Panc1 (cell line): ENCODE results near the gene RALGPS1. TPM values are rescaled to one million over a fixed set of nuclear protein-coding genes. Genes with fewer than 3 reads are reported as not detected.

Experiments used
- ATAC-seq: fragments of 200-7000 bp; cut with Tn5 transposase; 2 replicates; pipeline ENCODE4 v1.9.1; 2020; ENCODE audit warnings: mild to moderate bottlenecking, moderate library complexity
- BruUV-seq: library from RNA; stranded (reverse); fragments of 400-500 nt; replicated peaks from 2 replicates; lab custom pipeline; 2021; lab: Mats Ljungman, UMichigan
- CTCF ChIA-PET: fragments of 300-600 bp; sonication (Branson Sonifier 250); formaldehyde crosslinking; loops from one replicate; lab custom pipeline; 2022; ENCODE audit warnings: antibody characterized with exemption; lab: Charles Lee
- POLR2A ChIA-PET: fragments of 300-600 bp; sonication (Branson Sonifier 250); formaldehyde crosslinking; loops from one replicate; lab custom pipeline; 2022; ENCODE audit warnings: antibody characterized with exemption; lab: Charles Lee
- DNase-seq: peaks from one replicate; pipeline ENCODE4 v3.0.0-alpha.2; 2010; ENCODE audit warnings: low read depth, low spot score
- H3K27ac ChIP-seq: 2 replicates; pipeline ENCODE4 v1.5.1; 2011; ENCODE audit warnings: mild to moderate bottlenecking, low read length, inconsistent platforms
- H3K27me3 ChIP-seq: fragments of 200-500 bp; sonication (Bioruptor generic); 2 replicates; pipeline ENCODE4 v1.6.0; 2014; ENCODE audit warnings: low read length, inconsistent platforms; ENCODE audit not compliant: control insufficient read depth, insufficient read depth
- H3K36me3 ChIP-seq: fragments of 200-500 bp; sonication (Bioruptor generic); 2 replicates; pipeline ENCODE4 v1.5.1; 2014; ENCODE audit warnings: inconsistent platforms, mild to moderate bottlenecking, low read length, moderate library complexity; ENCODE audit not compliant: control insufficient read depth, insufficient read depth
- H3K4me1 ChIP-seq: 2 replicates; pipeline ENCODE4 v1.5.1; 2011; ENCODE audit warnings: inconsistent platforms, mild to moderate bottlenecking, low read length, moderate library complexity; ENCODE audit not compliant: control insufficient read depth, insufficient read depth
- H3K4me3 ChIP-seq, 2 experiments: 2 replicates each; pipeline ENCODE4 v1.5.1; 2011 to 2012; ENCODE audit warnings: low read depth in 2 of 2, low read length in 2 of 2, mild to moderate bottlenecking in 2 of 2, inconsistent platforms in 1 of 2, moderate library complexity in 1 of 2
- H3K9me3 ChIP-seq: fragments of 200-500 bp; sonication (Bioruptor generic); 2 replicates; pipeline ENCODE4 v1.5.1; 2014; ENCODE audit warnings: low read depth, mild to moderate bottlenecking, inconsistent platforms, low read length, moderate library complexity; ENCODE audit not compliant: control insufficient read depth, insufficient read depth
- CTCF ChIP-seq: fragments of 450-650 bp; IDR thresholded peaks from 2 replicates; pipeline ENCODE4 v1.5.1; 2017; ENCODE audit warnings: mild to moderate bottlenecking
- POLR2AphosphoS5 ChIP-seq: IDR thresholded peaks from 2 replicates; pipeline ENCODE4 v1.6.1; 2012; ENCODE audit warnings: mild to moderate bottlenecking, low read depth, low read length, moderate library complexity
- REST ChIP-seq, 2 experiments: IDR thresholded peaks; 2 replicates each; pipeline ENCODE4 v1.6.1; 2011 to 2012; ENCODE audit warnings: low read depth in 2 of 2, control low read depth in 1 of 2, low read length in 1 of 2, mild to moderate bottlenecking in 1 of 2, moderate library complexity in 1 of 2; ENCODE audit not compliant: insufficient read depth in 1 of 2
- SIN3A ChIP-seq: IDR thresholded peaks from 2 replicates; pipeline ENCODE4 v1.6.1; 2012; ENCODE audit warnings: low read depth, mild to moderate bottlenecking, low read length, moderate library complexity, borderline replicate concordance; ENCODE audit not compliant: insufficient read depth
- TCF7L2 ChIP-seq: IDR thresholded peaks from 2 replicates; pipeline ENCODE4 v1.6.1; 2011; ENCODE audit warnings: mild to moderate bottlenecking, low read depth, low read length, inconsistent platforms
- in situ Hi-C: cut with HindIII; loops from 2 replicates; pipeline ENCODE4 v1.10.0; 2016; ENCODE audit warnings: low sequenced_read_pairs, low pct_unique_long_range_greater_than_20kb
- intact Hi-C: fragments of 100-400 bp; cut with micrococcal nuclease; formaldehyde crosslinking; loops from one replicate; pipeline ENCODE4 v1.10.0; 2022; ENCODE audit not compliant: unreplicated experiment
- total RNA-seq: library from RNA; stranded (reverse); gene quantifications from one replicate; pipeline ENCODE4 v1.2.1, GENCODE V29; 2021; ENCODE audit not compliant: unreplicated experiment

RALGPS1 gene
- total RNA-seq, 1 experiment from 2014 or later: 7.2 TPM

GRCh38 chr9:126962336-126962735 lies 47.8 kb downstream of the RALGPS1 start:
- Histone ChIP-seq H3K4me3 (no peak overlapping the region), H3K9me3 (no peaks in the 10 kb centered on the region), H3K27ac (no peak overlapping the region), H3K4me1 (no peaks in the 10 kb centered on the region), H3K27me3 (no peaks in the 10 kb centered on the region), H3K36me3 (no peaks in the 10 kb centered on the region)
- no TSS peak for BruUV-seq
- TF ChIP-seq REST (IDR thresholded peaks at IDR 0.05; ENCODE audit: insufficient read depth in 1 of 2, low read depth in 2 of 2, low read length in 1 of 2) (no peak), CTCF (no peak), TCF7L2 (no peak), SIN3A (no peak), POLR2AphosphoS5 (no peak)
- ATAC-seq: no peak
- POLR2A ChIA-PET: no interaction called here
- CTCF ChIA-PET: no interaction called here
- no peak for DNase-seq
- intact Hi-C loops (no loop called here), in situ Hi-C loops (no loop called here)

GRCh38 chr9:126965077-126965476 lies 50.5 kb downstream of the RALGPS1 start:
- in situ Hi-C loops: no loop called here
- ChIA-PET CTCF (interaction anchor here (0.9 to 1.0 kb wide), 2 partner anchors 233 to 432 kb away, joined by 4 to 6 read pairs; partner anchors contain the start of gene SLC2A8), POLR2A (no interaction called here)
- Histone ChIP-seq H3K4me1 (no peaks in the 10 kb centered on the region), H3K27me3 (no peaks in the 10 kb centered on the region), H3K36me3 (no peaks in the 10 kb centered on the region), H3K9me3 (no peaks in the 10 kb centered on the region), H3K27ac (no peak overlapping the region), H3K4me3 (no peak overlapping the region)
- intact Hi-C loops: loop anchor here (1.0 kb wide), 1 partner anchor 234 kb away; no protein-coding TSS in a partner anchor
- DNase-seq (no peak), ATAC-seq (no peak)
- no TSS peak for BruUV-seq
- no peak for TF ChIP-seq REST (IDR thresholded peaks at IDR 0.05; ENCODE audit: insufficient read depth in 1 of 2, low read depth in 2 of 2, low read length in 1 of 2)
- no peak for TF ChIP-seq TCF7L2
- TF ChIP-seq CTCF: no peak
- TF ChIP-seq SIN3A: no peak
- no peak for TF ChIP-seq POLR2AphosphoS5
